ENCODE results near the gene DYNC1I1. TPM values are rescaled to one million over a fixed set of nuclear protein-coding genes. Genes with fewer than 3 reads are reported as not detected.
"Not testable (repeated sequence)": the region's sequence is repeated elsewhere in the genome, so short reads cannot be mapped to it uniquely, and the experiment has no call there.

DYNC1I1 gene
- total RNA-seq, 2 experiments from 2014 or later: not detected

DNA sequence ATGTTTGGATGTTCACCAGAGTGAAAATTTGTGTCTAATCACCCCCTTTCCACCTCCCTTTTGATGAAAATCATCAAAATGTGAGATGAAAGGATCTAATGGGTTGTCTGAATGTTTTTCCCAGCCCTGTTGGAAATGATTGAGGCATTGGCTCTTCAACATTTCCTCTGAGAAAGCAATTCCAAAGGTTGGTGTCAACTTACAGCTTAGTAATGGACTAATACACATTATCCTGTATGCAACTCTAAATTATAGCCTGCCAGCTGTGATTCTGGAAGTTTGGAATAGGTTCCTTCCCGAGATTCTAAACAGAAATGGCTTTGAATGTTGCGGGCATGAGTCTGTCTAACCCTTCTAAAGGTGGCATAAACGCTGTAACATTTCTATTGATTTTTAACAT, 152.9 kb downstream of the DYNC1I1 start:
- ChIA-PET CTCF (no interaction called here), POLR2A (no interaction called here)
- ATAC-seq: no peak
- H3K4me3 Mint-ChIP-seq: no peak overlapping the region
- peaks cover 3% of the 10 kb centered on the region for H3K27me3 Mint-ChIP-seq (ENCODE audit: low read depth)
- no peaks in the 10 kb centered on the region for H3K4me1 Mint-ChIP-seq (ENCODE audit: low read depth)
- H3K36me3 Mint-ChIP-seq (ENCODE audit: low read depth): no peaks in the 10 kb centered on the region
- DNase-seq: no peak
- no peaks in the 10 kb centered on the region for H3K9me3 Mint-ChIP-seq (ENCODE audit: insufficient read depth)
- H3K27ac Mint-ChIP-seq: no peak overlapping the region

DNA sequence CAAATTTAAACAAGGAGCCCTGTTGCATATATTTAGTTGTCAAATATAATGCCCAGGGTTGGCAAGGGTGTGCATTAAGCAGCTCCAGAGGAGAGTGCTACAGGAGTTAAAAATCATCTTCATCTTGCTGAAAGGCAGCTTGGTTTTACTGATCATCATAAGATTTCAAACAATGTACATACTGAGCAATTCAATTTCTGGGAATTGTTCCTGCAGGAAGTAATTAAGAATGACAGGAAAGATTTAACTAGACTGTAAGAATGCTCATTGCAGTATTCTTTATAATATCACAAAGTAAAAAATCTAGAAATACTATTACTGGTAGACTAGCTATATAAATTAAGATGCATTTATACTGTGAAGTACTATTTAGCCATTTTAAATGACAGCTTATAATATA, 153.6 kb downstream of the DYNC1I1 start:
- Mint-ChIP-seq H3K27me3 (ENCODE audit: low read depth) (peaks cover 3% of the 10 kb centered on the region), H3K27ac (no peak overlapping the region), H3K36me3 (ENCODE audit: low read depth) (no peaks in the 10 kb centered on the region), H3K4me3 (no peak overlapping the region), H3K9me3 (ENCODE audit: insufficient read depth) (no peaks in the 10 kb centered on the region), H3K4me1 (ENCODE audit: low read depth) (no peaks in the 10 kb centered on the region)
- ATAC-seq (no peak), DNase-seq (no peak)
- POLR2A ChIA-PET: no interaction called here
- CTCF ChIA-PET: no interaction called here

DNA sequence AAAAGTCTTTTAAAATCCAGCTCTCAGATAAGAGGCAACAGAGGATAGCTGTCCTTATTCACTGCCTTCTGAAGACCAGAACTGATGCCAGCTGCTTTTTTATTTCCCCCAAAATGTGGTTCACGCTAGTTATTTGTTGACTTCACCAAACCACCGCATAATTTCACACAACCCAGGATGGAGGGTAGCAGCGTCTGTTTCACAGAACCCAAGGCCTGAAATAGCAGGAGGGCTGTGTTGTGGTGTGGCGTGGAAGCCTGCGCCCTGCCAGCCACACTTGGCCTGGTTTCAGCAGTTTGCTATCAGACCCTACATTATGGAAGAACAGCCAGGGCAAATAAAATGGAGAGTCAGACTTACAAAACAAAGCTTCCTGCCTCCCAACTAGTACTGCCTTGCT, 155.4 kb downstream of the DYNC1I1 start:
- ATAC-seq (no peak), DNase-seq (no peak)
- no peak overlapping the region for H3K4me3 Mint-ChIP-seq
- POLR2A ChIA-PET: no interaction called here
- CTCF ChIA-PET: no interaction called here
- H3K27me3 Mint-ChIP-seq (ENCODE audit: low read depth): peaks cover 6% of the 10 kb centered on the region
- H3K36me3 Mint-ChIP-seq (ENCODE audit: low read depth): no peaks in the 10 kb centered on the region
- no peaks in the 10 kb centered on the region for H3K4me1 Mint-ChIP-seq (ENCODE audit: low read depth)
- no peak overlapping the region for H3K27ac Mint-ChIP-seq
- H3K9me3 Mint-ChIP-seq (ENCODE audit: insufficient read depth): no peaks in the 10 kb centered on the region

DNA sequence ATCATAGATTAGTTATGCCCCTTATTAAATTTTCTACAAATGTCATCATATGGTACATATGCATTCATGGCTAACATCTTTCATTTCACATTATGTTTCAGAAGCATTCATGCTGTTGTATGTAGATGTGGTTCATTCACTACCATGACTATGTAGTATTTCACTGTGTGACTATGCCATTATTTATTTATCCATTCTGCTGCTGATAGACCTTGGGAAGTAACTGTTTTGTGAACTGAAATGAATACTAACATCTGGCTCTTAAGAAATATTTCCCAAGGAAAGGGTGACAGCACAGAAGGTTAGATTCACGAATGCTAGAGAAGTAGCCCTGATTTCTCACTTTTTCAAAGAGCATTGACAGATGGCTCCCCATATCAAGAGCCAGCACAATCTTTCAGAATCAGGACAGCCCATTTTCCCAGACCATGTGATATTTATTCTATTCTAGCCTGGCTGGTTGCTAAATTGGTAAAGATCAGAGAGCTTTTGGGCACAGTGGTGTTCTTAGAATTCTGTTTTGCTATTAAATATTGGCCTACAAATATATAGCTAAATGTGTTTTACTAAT, 157.4 kb downstream of the DYNC1I1 start:
- H3K27me3 Mint-ChIP-seq (ENCODE audit: low read depth): peaks cover 3% of the 10 kb centered on the region
- no peaks in the 10 kb centered on the region for H3K36me3 Mint-ChIP-seq (ENCODE audit: low read depth)
- H3K4me3 Mint-ChIP-seq: no peak overlapping the region
- no peaks in the 10 kb centered on the region for H3K4me1 Mint-ChIP-seq (ENCODE audit: low read depth)
- no peak overlapping the region for H3K27ac Mint-ChIP-seq
- H3K9me3 Mint-ChIP-seq (ENCODE audit: insufficient read depth): no peaks in the 10 kb centered on the region
- ATAC-seq (no peak), DNase-seq (no peak)
- CTCF ChIA-PET: interaction anchor here (2.9 kb wide), 1 partner anchor 14 kb away, joined by 12 read pairs; no protein-coding TSS in a partner anchor
- POLR2A ChIA-PET: no interaction called here

DNA sequence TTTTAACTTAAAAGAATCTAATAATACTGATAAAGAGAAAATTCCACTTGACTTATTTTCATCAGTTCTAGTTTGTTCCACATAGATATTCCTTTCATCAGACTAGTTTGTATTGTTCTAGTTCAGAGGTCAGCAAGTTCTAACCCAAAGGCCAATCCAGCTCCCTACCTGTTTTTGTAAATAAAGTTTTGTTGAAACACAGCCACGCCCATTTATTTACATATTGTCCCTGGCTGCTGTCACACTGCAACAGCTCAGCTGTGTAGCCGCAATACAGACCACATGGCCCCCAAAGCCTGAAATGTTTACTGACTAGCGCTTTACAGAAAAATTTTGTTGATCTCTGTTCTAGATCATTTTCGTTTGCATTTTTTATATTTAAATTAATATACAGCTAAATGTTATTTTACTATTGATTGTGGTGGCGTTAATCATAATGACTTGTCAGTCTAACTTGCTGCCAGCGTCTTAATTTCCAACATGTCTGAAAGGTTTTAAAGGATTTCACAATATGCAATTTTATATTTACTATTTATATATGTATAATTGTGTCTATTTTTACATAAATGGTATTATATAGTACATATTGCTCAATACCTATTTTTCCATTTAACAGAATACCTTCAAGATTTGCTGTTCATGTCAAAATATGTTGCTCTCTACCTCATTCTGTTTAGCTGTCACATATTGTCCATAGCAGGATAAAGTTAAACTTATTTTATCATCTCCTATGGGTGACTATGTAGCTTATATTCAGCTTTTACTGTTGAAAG, 159.3 kb downstream of the DYNC1I1 start:
- DNase-seq (no peak), ATAC-seq (no peak)
- no peaks in the 10 kb centered on the region for H3K9me3 Mint-ChIP-seq (ENCODE audit: insufficient read depth)
- ChIA-PET POLR2A (no interaction called here), CTCF (interaction anchor here (1.4 to 2.9 kb wide), 2 partner anchors 15 to 67 kb away, joined by 3 to 12 read pairs; no protein-coding TSS in a partner anchor)
- H3K36me3 Mint-ChIP-seq (ENCODE audit: low read depth): no peaks in the 10 kb centered on the region
- H3K27ac Mint-ChIP-seq: no peak overlapping the region
- H3K27me3 Mint-ChIP-seq (ENCODE audit: low read depth): peaks cover 8% of the 10 kb centered on the region
- no peak overlapping the region for H3K4me3 Mint-ChIP-seq
- no peaks in the 10 kb centered on the region for H3K4me1 Mint-ChIP-seq (ENCODE audit: low read depth)

DNA sequence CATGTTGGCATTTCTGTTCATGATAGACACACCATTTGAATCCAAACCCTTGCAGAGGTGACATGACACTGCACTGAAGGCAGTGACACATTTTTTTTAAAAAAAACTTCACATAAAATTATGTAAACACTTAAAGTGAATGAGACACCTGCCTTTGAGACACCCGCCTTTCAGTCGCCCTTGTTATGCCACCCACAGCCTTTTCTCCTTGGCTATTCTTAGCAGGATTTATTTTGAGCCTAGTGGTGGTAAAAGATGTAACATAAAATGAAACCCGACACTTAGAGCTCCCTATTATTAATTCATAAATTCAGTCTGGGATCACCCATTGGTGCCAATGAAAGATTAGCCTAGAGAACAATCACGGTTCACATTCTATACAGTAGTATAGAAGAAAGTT, 161.3 kb downstream of the DYNC1I1 start:
- POLR2A ChIA-PET: no interaction called here

DNA sequence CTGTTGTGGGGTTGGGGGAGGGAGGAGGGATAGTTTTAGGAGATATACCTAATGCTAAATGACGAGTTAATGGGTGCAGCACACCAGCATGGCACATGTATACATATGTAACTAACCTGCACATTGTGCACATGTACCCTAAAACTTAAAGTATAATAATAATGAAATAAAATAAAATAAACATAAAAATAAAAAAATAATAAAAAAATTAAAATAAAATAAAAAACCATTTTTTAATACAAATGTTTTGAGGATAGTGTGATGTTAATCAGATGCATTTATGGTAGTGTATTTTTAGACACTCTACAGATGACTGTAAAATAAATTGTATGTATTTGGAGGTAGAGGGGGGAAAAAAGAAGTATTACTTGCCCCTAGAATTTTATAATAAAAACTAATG, 172.5 kb downstream of the DYNC1I1 start:
- H3K4me3 Mint-ChIP-seq; ATAC-seq; POLR2A ChIA-PET; H3K4me1 Mint-ChIP-seq (ENCODE audit: low read depth); DNase-seq; H3K27me3 Mint-ChIP-seq (ENCODE audit: low read depth); H3K9me3 Mint-ChIP-seq (ENCODE audit: insufficient read depth); CTCF ChIA-PET; H3K36me3 Mint-ChIP-seq (ENCODE audit: low read depth); H3K27ac Mint-ChIP-seq: not testable (repeated sequence)

More for the DNA sequence above, 161.3 kb downstream of the DYNC1I1 start:
- Mint-ChIP-seq H3K4me3 (no peak overlapping the region), H3K9me3 (ENCODE audit: insufficient read depth) (no peaks in the 10 kb centered on the region), H3K27me3 (ENCODE audit: low read depth) (peaks cover 10% of the 10 kb centered on the region), H3K27ac (no peak overlapping the region), H3K36me3 (ENCODE audit: low read depth) (no peaks in the 10 kb centered on the region), H3K4me1 (ENCODE audit: low read depth) (no peaks in the 10 kb centered on the region)
- ATAC-seq (no peak), DNase-seq (no peak)
- CTCF ChIA-PET: no interaction called here

DNA sequence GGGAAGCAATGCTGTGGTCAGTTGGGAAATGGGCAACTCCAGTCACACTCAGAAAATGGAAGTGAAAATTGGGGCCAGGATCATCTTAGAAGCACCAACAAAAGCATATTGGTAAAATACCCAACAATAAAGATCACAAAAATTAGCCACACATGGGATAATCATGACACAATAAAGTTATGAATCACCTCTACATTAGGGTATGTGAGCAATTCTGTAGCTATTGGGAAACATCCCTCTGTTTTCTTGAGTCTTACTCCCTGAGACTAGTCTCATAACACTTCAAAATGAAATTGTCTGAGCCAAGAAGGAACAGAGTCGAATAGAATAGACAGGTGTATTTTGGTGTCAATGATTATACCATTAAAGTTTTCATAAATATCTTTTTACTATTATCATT, 178.3 kb downstream of the DYNC1I1 start:
- no peaks in the 10 kb centered on the region for H3K27me3 Mint-ChIP-seq (ENCODE audit: low read depth)
- H3K4me1 Mint-ChIP-seq (ENCODE audit: low read depth): no peaks in the 10 kb centered on the region
- ATAC-seq: no peak
- ChIA-PET POLR2A (no interaction called here), CTCF (no interaction called here)
- DNase-seq: no peak
- no peaks in the 10 kb centered on the region for H3K36me3 Mint-ChIP-seq (ENCODE audit: low read depth)
- no peak overlapping the region for H3K4me3 Mint-ChIP-seq
- H3K27ac Mint-ChIP-seq: no peak overlapping the region
- no peaks in the 10 kb centered on the region for H3K9me3 Mint-ChIP-seq (ENCODE audit: insufficient read depth)

DNA sequence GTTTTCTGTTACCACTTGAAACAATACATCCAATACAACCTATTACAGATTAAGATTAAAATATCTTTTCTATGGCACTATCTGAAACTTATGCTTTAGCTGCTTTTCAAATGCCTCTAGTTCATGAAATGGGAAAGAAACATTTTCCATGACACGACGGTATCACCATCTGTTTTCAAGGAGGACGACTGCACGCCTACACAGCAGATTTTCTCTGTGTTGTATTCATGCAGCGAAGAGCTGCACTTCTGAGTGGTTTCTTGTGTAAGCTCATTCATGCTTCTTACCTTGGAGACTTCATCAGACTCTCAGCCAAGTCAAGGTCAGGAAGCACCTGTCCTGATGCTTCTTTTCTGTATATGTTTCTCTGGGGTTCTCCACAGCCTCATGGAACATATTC, 179.2 kb downstream of the DYNC1I1 start:
- H3K4me3 Mint-ChIP-seq: no peak overlapping the region
- ChIA-PET CTCF (no interaction called here), POLR2A (no interaction called here)
- no peaks in the 10 kb centered on the region for H3K4me1 Mint-ChIP-seq (ENCODE audit: low read depth)
- no peak overlapping the region for H3K27ac Mint-ChIP-seq
- ATAC-seq (no peak), DNase-seq (no peak)
- H3K9me3 Mint-ChIP-seq (ENCODE audit: insufficient read depth): no peaks in the 10 kb centered on the region
- no peaks in the 10 kb centered on the region for H3K36me3 Mint-ChIP-seq (ENCODE audit: low read depth)
- no peaks in the 10 kb centered on the region for H3K27me3 Mint-ChIP-seq (ENCODE audit: low read depth)

DNA sequence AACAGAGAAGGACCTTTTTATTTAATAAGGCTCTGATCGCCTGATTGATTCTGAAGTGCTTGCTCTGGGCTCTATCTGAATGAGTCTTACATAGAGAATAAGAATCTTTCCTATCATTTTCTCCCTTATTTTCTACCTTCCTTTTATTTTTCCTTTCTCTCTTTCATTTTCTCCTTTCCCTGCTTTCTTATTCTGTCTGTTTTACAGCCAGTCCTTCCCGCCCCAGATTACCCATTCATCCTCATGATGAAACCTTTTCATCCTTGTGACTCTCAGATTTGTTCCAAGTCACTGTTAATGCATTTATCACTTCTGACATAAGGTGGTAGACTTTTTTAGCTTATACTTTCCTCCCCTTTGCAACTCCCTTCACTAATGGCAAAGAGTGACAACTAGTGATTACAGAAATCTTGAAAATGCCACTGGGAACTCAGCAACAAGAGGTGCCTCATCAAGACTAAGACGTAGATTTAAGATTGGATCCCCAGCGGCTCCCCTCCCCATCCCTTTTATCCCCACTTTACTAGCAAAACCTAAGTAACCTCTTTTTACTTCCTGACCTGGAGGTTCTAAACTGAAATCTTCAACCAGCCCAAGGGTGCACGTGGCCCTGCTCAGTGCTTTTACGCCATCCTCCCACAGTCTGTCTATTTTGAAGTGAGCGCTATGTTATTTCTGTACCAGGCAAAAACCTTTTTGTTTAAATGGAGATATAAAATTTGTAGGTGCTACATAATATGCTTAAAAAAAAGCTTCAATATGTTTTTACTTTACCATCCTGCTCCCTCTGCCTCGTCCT, 179.8 kb downstream of the DYNC1I1 start:
- Mint-ChIP-seq H3K9me3 (ENCODE audit: insufficient read depth) (no peaks in the 10 kb centered on the region), H3K27ac (no peak overlapping the region), H3K36me3 (ENCODE audit: low read depth) (no peaks in the 10 kb centered on the region), H3K27me3 (ENCODE audit: low read depth) (no peaks in the 10 kb centered on the region), H3K4me1 (ENCODE audit: low read depth) (no peaks in the 10 kb centered on the region), H3K4me3 (no peak overlapping the region)
- ChIA-PET POLR2A (no interaction called here), CTCF (no interaction called here)
- DNase-seq (no peak), ATAC-seq (no peak)

DNA sequence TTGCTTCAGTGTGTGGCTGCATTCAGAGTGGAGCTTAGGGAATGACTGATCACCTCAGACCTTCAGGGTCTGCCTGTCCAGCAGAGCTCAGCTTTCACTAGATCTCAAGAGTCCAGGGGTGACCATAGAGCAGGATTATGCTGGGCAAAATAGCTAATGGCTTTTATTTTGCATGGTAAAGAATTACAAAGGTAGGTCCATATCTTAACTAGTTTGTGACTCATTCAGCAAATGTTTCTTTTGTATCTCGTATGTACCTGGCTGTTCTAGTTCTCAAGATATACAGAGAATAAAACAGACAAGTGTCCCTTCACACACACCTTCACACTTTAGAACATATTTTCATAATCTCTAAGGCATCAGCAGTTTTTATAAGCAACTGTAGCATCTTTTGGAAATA, 180.5 kb downstream of the DYNC1I1 start:
- Mint-ChIP-seq H3K36me3 (ENCODE audit: low read depth) (no peaks in the 10 kb centered on the region), H3K27ac (no peak overlapping the region), H3K27me3 (ENCODE audit: low read depth) (no peaks in the 10 kb centered on the region), H3K4me3 (no peak overlapping the region), H3K4me1 (ENCODE audit: low read depth) (no peaks in the 10 kb centered on the region), H3K9me3 (ENCODE audit: insufficient read depth) (no peaks in the 10 kb centered on the region)
- ChIA-PET POLR2A (no interaction called here), CTCF (no interaction called here)
- ATAC-seq (no peak), DNase-seq (no peak)

DNA sequence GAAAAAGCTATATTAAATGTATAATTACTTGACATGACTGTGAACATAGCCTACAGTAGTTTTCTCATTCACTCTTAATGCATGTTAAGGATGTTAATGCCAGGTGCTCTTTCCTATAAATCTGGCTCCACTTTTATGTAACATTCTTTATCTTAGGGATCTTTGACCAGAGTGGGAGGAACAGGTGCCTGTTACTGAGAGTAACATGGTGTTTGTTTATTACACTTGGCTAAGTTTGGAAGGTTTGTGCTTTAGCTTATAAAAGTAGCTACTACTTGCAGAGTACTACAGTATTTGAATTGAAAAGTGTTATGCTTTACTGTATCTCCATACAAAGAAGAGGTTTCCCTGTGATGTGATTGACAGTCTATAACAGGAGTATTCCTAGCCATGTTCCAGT, 183.4 kb downstream of the DYNC1I1 start:
- POLR2A ChIA-PET: no interaction called here

More for the DNA sequence above, 183.4 kb downstream of the DYNC1I1 start:
- DNase-seq (no peak), ATAC-seq (no peak)
- Mint-ChIP-seq H3K27ac (no peak overlapping the region), H3K4me3 (no peak overlapping the region), H3K36me3 (ENCODE audit: low read depth) (no peaks in the 10 kb centered on the region), H3K27me3 (ENCODE audit: low read depth) (no peaks in the 10 kb centered on the region), H3K9me3 (ENCODE audit: insufficient read depth) (no peaks in the 10 kb centered on the region), H3K4me1 (ENCODE audit: low read depth) (no peaks in the 10 kb centered on the region)
- CTCF ChIA-PET: no interaction called here
